ENCODE data around the gene CCL28.
"Not testable (repeated sequence)": the region's sequence is repeated elsewhere in the genome, so short reads cannot be mapped to it uniquely, and the experiment has no call there.

Gene CCL28, protein sequence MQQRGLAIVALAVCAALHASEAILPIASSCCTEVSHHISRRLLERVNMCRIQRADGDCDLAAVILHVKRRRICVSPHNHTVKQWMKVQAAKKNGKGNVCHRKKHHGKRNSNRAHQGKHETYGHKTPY

DNA sequence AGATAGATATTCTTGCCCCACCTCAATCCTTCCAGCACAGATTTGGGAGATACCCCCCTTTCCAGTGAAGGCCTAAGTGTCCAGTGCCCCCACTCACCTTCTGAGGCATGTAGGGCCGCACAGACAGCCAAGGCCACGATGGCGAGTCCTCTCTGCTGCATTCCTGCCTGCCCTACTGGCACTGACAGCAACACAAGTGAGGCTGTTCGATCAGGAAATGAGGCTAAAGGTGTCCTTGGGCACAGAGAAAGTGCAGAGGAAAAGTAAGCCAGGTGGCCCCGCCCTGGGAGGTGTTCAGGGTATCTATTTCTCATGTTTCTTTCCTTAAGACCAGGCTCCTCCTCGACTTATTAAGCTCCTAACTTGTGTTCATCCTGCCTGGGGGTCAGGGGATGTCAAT, at the start of gene CCL28:
Gene CCL28, minus strand, starts transcription at position 236 of the 400 bp plus-strand sequence. Its CDS starts 75 bp downstream, at position 161.
- no peak for DNase-seq (ENCODE audit: low spot score)

DNA sequence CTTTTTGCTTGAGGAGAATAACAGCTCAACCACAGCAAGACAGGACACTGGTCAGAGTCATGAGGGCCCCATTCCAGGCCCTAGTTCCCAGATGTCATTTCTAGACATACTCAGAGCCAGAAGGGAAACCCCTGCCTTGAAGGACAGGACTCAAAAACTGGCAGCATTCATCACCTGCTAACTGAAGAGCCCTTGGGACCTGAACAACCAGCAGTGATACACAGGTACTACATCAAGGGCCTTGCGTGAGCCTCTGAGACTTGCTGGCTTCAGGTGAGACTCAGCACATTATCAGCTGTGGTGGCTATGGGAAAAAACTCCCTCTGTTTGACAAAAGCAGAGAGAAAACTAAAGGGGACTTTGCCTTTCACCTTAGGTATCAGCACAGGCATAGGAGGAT, 48.9 kb upstream of the CCL28 start:
- DNase-seq (ENCODE audit: low spot score) = no peak

DNA sequence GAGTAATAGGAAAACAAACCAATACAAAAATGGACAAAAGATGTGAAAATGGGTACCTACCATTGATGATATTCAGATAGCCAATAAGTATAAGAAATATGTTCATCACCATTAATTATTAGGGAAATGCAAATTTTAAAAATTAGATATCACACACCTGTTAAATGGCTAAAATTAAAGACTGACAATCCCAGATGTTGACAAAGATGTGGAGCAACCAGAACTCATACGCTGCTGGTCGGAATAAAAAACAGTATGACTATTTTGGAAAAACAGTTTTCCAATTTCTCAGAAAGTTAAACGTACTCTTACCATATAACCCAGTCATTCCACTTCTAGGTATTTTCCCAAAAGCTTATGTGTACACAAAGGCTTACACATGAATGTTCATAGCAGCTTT, 44.4 kb upstream of the CCL28 start:
- no peak for DNase-seq (ENCODE audit: low spot score)

DNA sequence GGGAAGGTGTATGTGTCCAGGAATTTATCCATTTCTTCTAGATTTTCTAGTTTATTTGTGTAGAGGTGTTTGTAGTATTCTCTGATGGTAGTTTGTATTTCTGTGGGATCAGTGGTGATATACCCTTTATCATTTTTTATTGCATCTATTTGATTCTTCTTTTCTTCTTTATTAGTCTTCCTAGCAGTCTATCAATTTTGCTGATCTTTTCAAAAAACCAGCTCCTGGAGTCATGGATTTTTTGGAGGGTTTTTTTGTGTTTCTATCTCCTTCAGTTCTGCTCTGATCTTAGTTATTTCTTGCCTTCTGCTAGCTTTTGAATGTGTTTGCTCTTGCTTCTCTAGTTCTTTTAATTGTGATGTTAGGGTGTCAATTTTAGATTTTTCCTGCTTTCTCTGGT, 29.4 kb upstream of the CCL28 start:
- not testable (repeated sequence) for DNase-seq (ENCODE audit: low spot score)

DNA sequence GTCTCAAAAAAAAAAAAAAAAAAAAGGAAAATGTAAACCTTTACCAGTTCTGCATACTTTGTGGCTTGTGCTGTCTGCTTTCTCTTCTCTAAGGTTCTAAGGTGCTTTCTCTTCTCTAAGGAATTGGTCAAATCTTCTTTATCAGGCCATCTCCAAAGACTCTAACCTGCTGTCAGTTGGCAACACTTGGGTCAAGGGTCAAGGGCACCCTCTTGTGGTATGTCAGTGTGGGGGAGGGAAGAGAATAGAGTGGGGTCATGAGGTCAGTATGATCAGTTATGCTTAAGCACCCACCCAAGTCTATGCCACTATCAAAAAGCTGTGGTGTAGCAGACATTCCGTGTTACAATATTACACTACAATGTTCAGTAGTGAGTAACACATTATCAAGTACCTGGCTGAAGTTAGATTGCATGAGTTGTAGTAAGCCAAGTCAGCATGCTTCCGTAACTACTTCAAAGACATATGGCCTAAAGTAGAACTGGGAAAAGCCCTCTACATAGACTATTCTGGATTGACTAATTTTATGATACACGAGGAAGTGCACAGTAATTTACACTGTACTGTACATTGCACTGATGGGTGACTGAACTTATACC, 25.0 kb upstream of the CCL28 start:
- no peak for DNase-seq (ENCODE audit: low spot score)

DNA sequence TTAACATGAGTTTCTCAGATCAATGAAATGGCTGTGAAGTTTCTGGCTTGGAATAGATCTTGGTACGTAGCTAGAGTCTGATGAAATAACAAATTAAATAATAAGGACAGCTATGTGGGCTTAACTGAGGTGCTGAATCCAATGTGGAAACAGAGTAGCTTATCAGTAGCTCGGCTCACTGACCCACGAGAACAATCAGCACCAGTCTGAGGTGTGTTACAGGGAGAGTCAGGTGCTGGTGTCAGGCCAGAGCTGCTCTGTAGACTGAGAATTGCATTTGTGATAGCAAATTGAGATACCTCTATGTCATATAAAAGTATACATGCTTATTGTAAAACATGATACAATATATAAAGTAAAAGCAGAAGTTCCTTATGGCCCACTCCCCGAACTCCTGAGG, 21.2 kb upstream of the CCL28 start:
- DNase-seq (ENCODE audit: low spot score) = no peak

DNA sequence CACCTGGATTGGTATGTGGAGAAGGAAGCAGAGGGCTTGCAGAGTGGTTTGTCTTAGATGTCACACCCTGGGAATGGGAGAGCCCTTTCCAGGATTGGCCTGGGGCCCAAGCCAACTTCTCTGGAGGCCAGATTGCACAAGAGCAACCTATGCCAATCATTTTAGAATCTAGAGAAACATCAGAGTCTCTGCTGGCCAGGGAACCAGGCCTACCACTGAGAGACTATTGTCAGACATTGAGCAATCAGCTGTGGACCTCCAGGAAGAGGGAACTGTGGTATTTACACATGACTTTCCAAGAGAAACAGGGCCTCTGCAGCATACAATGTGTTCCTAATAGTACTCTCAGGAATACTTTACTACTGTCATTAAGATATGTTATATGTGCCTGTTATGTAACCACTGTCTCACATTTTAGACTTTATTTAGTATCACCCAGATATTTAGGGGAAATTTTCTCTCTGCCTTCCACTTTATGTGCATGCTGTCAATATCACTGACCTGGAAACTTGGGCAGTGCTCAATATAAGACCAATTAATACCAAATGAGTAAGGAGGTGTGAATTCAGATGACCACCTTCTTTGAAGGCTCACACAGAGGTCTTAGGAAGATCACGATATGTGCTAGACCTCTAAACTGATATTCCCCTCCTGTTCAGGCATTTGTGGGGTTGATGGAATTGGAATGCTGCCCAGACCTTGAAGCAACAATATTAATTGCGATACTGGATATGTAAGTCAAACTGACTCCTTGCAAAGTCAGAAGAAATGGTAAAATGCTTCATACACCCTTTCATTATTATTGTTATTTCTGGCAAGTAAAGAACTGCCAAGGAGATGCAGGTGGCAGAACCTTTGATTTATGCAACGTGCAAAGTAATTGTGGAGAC, 20.5 kb upstream of the CCL28 start:
- DNase-seq (ENCODE audit: low spot score) = peak; percentile 93

DNA sequence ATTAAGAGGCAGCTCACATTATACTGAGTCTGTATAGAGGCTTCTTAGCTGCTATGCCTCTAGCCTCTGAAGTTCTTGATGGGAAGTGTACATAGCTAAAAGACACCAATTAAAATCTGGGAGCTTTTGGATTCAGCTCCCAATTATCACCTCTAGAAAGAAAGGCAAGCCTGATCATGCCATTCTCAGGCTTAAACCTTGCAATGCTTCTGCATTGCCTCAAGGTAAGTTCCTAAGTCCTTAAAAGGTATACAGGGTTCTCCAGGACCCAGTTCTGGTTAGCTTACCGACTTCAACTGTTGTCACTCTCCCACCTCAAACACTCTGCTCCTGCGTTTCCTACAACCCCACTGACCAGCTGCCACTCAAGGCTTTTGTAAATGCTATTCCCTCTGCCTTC, 17.5 kb upstream of the CCL28 start:
- no peak for DNase-seq (ENCODE audit: low spot score)

DNA sequence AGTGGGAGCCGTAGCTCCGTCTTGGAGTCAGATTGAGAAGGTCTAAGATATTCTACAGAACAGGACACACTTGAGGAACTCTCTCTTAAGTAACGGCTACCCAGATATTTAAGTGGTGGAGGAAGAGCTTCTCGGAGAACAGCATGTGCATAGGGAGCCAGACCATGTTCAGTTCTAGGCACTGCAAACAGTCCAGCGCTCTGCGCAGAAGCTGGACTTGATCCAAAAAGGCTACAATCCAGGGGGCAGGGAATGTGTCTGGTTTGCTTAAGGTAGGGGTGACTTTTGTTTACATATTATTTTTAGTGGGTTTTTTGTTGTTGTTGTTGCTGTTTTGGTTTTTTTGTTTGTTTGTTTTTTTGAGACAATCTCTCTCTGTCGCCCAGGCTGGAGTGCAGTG, 16.8 kb upstream of the CCL28 start:
- DNase-seq (ENCODE audit: low spot score) = no peak

DNA sequence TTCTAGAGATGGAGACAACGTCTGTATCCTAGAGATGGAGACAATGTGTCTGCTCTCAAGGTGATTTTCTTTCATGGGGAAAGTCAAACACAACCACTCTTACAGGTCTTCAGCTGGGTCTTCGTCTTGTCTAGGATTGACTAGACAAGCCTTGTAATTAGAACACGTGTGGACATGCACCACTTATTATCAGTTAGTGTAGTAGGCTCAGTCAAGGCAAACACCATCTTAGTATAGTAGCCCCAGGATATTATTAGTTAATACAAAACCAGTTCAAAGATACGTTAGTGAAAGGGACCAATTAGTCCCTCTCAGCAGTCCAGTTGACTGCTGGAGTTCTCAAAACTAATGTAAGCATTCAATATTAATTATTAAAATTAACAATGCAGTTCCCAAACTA, 15.1 kb upstream of the CCL28 start:
- no peak for DNase-seq (ENCODE audit: low spot score)

DNA sequence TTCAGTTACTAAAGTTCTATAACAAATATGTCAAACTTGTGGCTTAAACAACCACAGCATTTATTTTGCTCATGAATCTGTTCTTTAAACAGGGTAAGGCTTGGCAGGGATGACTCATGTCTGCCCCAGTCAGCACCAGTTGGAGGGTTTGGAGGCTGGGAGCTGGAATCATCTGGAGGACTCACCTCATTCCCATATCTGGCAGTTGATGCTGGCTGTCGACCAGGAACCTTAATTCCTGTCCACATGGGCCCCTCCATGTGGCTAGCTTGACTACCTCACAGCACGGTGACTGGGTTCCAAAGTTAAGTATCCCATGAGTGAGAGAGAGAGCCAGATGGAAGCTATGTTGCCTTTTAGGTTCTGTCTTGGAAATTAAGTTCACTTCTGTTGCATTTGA, 13.8 kb upstream of the CCL28 start:
- DNase-seq (ENCODE audit: low spot score) = peak; percentile 49

DNA sequence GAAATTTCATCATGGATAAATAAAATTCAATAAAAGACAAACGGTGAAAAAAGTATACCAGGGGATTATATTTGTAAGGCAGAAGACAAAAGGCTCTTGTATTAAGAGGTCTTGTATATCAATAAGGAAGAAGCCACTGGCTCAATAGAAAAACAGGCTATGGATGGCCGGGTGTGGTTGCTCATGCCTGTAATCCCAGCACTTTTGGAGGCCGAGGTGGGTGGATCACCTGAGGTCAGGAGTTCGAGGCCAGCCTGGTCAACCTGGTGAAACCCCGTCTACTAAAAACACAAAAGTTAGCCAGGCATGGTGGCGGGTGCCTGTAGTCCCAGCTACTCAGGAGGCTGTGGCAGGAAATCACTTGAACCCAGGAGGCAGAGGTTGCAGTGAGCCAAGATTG, 10.9 kb upstream of the CCL28 start:
- DNase-seq (ENCODE audit: low spot score) = not testable (repeated sequence)

DNA sequence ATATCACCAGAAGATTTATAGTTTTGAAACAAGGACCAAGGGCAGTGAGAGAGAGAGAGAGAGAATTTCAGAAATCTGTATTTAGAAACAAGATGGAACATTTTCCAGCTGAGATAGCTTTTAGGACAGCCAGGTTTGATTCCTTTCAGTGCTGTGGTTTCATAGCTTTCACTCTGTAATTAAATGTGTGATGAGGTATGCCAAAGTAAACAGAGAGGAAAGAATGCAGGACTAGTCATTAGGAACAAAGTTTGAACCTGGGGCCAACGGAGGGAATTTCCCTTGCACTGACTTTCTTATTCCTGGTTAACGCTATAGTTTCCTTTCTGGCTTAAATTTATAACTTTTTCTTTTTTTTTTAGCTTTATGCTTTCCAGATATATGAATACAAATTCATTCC, 10.0 kb upstream of the CCL28 start:
- peak; percentile 72 for DNase-seq (ENCODE audit: low spot score)

DNA sequence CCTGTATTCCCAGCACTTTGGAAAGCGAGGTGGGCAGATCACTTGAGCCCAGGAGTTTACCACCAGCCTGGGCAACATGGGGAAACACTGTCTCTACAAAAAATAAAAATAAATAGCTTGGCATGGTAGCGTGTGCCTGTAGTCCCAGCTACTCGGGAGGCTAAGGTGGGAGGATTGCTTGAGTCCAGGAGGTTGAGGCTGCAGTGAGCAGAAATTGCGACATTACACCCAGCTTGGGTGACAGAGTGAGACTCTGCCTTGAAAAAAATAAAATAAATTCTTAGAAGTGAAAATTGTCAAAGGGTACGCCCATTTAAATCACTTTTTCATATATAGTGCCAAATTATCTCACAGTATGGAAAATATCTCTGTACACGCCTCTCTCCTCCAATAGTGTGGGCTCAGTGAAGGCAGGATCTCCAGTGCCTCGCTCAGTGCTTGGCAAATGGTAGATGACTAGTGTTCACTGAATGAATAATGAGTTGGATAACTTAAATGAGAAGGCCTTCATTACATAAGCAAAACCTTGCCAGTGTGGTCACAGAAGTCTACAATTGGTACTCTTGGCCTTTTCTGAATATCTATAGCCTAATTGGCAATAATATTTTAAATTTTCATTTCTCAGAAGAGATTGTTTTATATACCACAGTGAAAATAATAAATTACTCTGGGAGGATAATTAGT, 9.4 kb upstream of the CCL28 start:
- no peak for DNase-seq (ENCODE audit: low spot score)

DNA sequence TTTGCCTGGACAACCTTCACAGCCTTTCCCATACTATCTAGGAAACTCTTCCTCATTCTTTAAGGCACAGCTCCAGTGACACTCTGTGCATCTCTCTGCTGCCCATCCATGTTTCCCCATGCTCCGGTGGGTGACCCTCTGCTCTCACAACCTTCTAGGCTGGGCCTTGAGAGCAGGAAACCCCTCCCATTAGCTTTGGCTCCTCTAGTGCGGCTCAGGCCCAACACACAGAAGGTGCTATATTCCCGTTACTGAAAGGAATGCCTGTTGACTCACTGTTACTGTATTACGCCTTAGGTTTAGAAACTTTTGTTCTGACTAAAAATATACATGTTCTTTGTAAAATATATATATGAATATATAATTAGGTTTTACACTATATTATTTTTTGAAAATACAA, 8.1 kb upstream of the CCL28 start:
- DNase-seq (ENCODE audit: low spot score) = no peak

DNA sequence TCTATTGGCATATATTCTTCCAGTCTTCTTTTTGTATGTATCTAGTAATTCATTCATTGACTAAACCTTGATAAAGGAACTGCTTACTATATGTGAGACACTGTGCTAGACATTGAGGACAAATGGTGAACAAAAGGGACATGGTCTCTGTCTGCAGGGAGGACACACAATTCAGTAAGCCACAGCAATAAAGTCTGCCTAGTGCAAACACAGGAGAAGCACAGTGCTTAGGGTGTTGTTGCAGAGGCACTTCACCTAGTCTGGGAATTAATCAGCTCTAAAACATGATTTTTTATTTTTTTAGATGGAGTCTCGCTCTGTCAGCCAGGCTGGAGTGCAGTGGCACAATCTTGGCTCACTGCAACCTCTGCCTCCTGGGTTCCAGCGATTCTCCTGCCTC, 6.4 kb upstream of the CCL28 start:
- DNase-seq (ENCODE audit: low spot score) = no peak

DNA sequence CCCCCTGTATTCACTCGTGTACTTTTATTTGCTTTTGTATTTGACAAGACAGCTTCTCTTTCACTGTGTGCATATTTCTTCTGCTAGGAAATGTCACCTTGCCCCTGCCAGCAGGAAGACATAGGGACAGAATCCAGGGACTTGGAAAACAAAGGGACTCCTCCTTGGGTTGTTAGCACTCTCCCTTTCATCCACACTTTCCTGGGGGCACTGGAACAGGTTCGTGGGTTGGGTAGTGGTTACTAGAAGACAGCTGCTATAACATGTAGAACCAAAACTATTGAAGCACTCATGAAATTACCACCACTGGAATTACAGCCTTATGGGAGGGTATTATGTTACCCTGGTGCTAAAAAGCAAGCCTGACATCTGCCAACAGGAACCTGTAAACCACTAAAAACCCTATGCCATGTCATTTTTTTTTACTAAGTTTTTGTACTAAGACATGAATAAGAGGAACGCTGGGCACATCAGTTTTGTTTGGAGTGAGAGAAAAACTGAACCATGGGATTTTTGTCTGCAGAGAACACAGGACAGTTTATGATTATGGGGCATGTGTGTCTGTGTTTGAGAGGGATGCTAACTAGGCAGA, 4.7 kb upstream of the CCL28 start:
- no peak for DNase-seq (ENCODE audit: low spot score)

DNA sequence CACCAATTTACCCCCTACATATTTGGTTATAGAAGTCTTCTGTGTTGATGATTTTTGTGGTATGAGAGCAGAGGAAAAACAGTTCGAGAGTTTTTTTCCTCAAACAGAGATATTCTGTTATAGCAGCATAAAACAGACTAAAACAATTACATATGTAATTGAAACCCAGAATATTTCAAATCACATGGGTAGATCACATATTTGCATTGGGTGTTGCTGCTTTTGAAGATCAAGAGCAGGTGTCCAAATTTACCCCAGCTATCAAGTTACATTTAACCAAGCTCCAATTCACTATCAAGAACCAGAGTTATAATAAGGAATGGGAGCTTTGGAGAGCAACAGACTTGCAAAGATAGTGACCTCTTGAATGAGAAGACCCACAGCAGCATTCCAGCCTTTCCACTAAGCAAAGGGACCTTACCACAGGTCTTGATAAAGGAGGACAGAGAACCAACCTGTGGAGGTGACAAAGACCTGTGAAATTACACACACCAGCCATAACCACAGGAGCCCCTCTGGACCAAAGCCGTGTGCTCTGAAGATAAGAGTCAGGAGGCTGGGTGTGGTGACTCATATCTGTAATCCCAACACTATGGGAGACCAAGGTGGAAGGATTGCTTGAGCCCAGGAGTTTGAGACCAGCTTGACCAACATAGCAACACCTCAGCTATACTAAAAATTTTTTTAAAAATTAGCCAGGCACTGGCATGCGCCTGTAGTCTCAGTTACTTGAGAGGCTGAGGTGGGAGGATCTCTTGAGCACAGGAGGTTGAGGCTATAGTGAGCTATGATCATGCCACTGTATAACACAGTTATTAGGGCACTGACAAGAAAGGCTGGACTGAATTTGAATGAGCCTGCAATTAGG, 4.0 kb upstream of the CCL28 start:
- no peak for DNase-seq (ENCODE audit: low spot score)

DNA sequence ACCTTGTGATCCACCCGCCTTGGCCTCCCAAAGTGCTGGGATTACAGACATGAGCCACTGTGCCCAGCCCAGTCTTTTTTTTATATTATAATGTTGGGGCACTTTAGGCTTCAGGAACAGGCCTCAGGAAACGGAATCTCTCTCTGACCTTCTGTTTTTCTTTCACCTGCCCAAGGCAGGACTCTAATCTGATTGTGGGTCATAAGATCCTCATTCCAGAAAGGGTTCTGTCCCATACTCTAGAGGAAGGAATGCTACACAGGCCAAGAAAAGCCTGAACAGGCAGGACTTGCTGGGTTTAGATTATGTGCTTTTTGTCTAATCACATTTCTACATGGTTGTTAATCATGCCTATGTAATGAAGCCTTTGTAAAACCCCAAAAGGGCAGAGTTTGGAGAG, 1.8 kb upstream of the CCL28 start:
- no peak for DNase-seq (ENCODE audit: low spot score)

DNA sequence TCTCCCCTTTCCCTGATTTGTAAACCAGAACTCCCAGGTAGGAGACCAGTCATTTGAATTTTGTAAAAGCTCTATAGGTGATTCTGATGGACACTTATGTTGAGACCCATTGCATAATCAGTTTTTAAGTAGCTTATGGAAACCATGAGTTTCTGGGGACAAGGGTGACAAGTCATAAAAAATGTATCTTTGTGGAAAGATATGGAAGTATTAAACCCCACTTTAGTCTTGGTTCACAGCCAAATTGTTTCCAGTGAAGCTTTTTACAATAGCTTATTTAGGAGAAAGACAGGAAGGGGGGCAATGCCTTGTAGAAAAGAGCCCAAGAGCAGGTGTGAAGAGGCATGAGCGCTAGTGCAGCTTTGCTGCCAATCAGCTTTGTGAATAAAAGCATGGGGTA, 453 bp upstream of the CCL28 start:
- no peak for DNase-seq (ENCODE audit: low spot score)

DNA sequence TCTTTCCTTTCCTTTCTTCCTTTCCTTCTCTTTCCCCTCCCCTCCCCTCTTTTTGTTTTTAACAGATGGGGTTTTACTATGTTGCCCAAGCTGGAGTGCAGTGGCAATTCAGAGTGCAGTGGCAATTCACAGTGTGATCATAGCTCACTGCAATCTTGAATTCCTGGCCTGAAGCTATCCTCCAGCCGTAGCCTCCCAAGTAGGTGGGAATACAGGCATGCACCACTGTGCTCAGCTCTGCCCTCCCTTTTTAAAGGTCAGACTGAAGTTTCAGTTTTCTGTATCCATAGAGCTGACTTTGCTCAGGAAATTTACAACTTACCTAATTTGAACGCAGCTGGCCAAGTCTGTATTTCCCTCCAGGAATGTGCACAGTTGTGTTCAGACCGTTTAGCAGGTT, 696 bp downstream of the CCL28 start:
- DNase-seq (ENCODE audit: low spot score) = no peak

DNA sequence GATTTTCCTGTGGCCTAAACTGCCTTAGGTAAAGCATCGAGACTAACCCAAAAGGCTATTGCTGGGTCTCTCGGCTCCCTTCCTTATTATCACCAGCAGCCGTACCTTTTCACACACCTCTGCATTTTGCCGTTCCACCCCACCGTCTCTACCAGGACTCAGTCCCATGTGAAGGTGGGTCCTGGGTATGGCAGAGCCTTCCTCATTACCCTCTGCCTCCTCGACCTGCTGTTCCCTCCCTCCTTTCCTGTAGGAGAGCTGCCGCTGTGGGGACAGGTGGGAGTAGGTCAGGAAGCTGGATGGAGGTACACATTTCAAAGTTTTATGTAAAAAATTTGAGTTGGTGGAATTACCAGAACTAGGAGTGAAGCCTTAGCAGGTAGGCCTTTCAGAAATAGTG, 1.8 kb downstream of the CCL28 start:
- no peak for DNase-seq (ENCODE audit: low spot score)

Data from LoVo (cell line).